NCI-H1105 (cell line): ENCODE measurements around the gene BANP.
"Not testable (repeated sequence)": the region's sequence is repeated elsewhere in the genome, so short reads cannot be mapped to it uniquely, and the experiment has no call there.

Source experiments
- DNase-seq: peaks from one replicate; lab custom pipeline; 2025; lab: John Stamatoyannopoulos, UW

Gene BANP

GRCh38 chr16:88050952-88051660, 99.9 kb downstream of the BANP start:
- DNase-seq, result no peak

- DNase-seq, result no peak
These were observed 101.4 kb downstream of the BANP start for GRCh38 chr16:88052661-88053060.

GRCh38 chr16:88053479-88053878, 102.2 kb downstream of the BANP start:
- not testable (repeated sequence) for DNase-seq

GRCh38 chr16:88055356-88055755, 104.1 kb downstream of the BANP start:
- no peak for DNase-seq

- no peak for DNase-seq
These were observed 105.0 kb downstream of the BANP start for GRCh38 chr16:88056212-88056611.

GRCh38 chr16:88057656-88058055, 106.4 kb downstream of the BANP start:
- DNase-seq, result no peak

GRCh38 chr16:88058136-88058535, 106.9 kb downstream of the BANP start:
- no peak for DNase-seq

GRCh38 chr16:88058817-88059216, 107.6 kb downstream of the BANP start:
- no peak for DNase-seq

- no peak for DNase-seq
These were observed 108.6 kb downstream of the BANP start for GRCh38 chr16:88059701-88060386.

GRCh38 chr16:88060524-88061219, 109.4 kb downstream of the BANP start:
- DNase-seq, result no peak

GRCh38 chr16:88061346-88062110, 110.3 kb downstream of the BANP start:
- no peak for DNase-seq

- DNase-seq, result no peak
These were observed 111.3 kb downstream of the BANP start for GRCh38 chr16:88062341-88063210.

- no peak for DNase-seq
These were observed 112.1 kb downstream of the BANP start for GRCh38 chr16:88063211-88063773.

- DNase-seq, result no peak
These were observed 113.0 kb downstream of the BANP start for GRCh38 chr16:88064011-88064888.

- DNase-seq, result no peak
These were observed 113.9 kb downstream of the BANP start for GRCh38 chr16:88064889-88065746.

GRCh38 chr16:88065747-88066142, 114.5 kb downstream of the BANP start:
- DNase-seq, result no peak

GRCh38 chr16:88066234-88066633, 115.0 kb downstream of the BANP start:
- DNase-seq, result no peak

GRCh38 chr16:88066680-88067529, 115.7 kb downstream of the BANP start:
- DNase-seq, result no peak
